Activated T-helper 1 cell treated with anti-CD3 and anti-CD28 coated beads, Interleukin-2, amount 50 U/mL, for 16 hours (primary cell): ENCODE measurements around the gene TAS2R40.
"Not testable (repeated sequence)": the region's sequence is repeated elsewhere in the genome, so short reads cannot be mapped to it uniquely, and the experiment has no call there.

Source experiments
- DNase-seq, 2 donors: peaks; one replicate each; pipeline ENCODE4 v3.0.0-alpha.2; 2020; ENCODE audit warnings: low read depth in 1 of 2, low spot score in 1 of 2

The TAS2R40 gene

GRCh38 chr7:143221737-143222136, at the start of gene TAS2R40:
TAS2R40 (plus strand) TSS chr7:143222037; CDS start chr7:143222079, 42 bp downstream.
- no peak for DNase-seq

DNA sequence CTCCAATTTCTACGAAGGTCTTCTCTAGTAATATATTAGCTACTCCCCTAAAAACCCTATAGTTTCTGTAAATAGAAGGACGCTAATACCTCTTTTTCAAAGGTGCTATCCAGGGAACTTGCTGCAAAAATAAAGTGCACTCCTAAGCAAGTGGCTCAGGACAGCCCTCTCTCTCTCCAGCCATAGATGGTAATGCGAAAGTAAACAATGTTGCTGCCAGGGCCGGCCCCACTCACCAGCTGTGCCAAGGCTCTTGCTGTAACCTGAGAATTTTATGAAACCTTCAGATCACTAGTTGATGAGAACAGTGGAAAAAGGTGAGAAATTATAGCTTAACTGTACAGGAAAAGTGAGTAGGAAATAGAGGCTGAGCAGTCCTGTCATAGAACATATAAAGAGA, 49.5 kb upstream of the TAS2R40 start:
- DNase-seq, result no peak

GRCh38 chr7:143176128-143176527, 45.7 kb upstream of the TAS2R40 start:
- no peak for DNase-seq

GRCh38 chr7:143177374-143178119, 44.3 kb upstream of the TAS2R40 start:
- DNase-seq, result no peak

GRCh38 chr7:143180771-143181170, 41.1 kb upstream of the TAS2R40 start:
- not testable (repeated sequence) for DNase-seq

DNA sequence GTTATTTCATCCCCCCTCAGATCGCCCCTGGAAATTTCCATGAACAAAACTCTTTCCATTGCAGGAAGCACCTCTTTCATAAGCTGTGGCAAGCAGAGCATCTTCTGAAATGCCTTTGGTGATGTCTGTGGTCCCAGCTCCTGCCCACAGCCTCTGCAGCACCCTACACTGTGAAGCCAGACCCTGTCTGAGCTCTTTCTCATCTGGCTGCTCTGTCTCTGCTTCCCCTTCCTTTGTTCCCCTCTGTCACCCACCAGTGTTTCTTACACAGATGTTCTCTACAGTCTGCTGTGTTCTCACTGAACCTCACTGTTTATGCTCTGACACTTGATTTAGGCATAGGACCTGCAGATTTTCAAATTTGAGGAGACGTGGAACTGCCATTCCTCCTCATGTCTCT, 40.5 kb upstream of the TAS2R40 start:
- DNase-seq, result no peak

DNA sequence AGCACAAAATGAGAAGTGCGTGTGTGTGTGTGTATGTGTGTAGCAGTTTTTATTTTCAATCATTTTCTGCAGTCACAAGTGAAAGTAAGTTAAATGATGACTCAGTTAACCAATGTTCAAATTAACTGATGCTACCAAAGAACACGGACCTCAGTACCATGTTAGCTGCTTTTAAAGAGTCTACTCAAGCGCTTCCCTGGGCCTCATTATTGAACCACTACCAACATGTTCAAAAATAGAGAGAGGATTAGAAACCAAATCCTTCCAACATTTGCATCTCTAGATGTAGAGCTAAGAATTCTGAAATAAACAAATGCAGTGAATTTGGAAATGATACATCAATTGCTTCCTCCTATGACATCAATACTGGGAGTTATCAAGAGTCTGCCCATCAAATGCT, 38.8 kb upstream of the TAS2R40 start, which contains the start of gene TAS2R39:
TSS of gene TAS2R39 (plus strand) at position 396 of the 400 bp plus-strand sequence. CDS start at position 396, 0 bp downstream.
- DNase-seq, result no peak

- no peak for DNase-seq
These were observed 36.3 kb upstream of the TAS2R40 start for GRCh38 chr7:143185551-143185950.

- no peak for DNase-seq
These were observed 32.8 kb upstream of the TAS2R40 start for GRCh38 chr7:143188994-143189393.

DNA sequence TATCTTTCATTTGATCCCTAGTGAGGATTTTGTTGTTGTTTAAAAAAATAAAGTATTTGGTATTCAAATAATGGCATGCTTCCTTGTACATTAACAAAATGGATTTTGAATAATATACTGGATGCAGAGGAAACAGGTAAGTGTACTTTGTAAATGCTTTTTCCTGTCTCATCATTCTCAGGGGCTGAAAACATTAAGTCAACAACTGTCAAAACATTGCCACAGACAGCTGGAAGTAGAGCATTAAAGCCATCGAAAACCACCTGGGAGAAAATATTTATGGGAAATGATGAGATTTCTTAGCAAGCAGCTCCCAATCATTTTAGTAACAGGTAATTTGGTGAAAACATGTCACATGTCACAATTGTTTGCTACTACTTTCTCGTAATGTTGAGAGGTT, 28.0 kb upstream of the TAS2R40 start:
- no peak for DNase-seq

DNA sequence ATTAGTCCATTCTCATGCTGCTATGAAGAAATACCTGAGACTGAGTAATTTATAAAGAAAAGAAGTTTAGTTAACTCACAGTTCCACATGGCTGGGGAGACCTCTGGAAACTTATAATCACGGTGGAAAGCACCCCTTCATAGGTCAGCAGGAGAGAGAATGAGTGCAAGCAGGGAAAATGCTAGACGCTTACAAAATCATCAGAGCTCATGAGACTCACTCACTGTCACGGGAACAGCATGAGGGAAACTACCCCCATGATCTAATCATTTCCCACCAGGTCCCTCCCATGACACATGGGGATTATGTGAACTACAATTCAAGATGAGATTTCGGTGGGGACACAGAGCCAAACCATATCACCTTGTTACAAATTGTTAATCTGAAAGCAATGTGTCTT, 22.8 kb upstream of the TAS2R40 start:
- no peak for DNase-seq

GRCh38 chr7:143202161-143202560, 19.7 kb upstream of the TAS2R40 start:
- no peak for DNase-seq

DNA sequence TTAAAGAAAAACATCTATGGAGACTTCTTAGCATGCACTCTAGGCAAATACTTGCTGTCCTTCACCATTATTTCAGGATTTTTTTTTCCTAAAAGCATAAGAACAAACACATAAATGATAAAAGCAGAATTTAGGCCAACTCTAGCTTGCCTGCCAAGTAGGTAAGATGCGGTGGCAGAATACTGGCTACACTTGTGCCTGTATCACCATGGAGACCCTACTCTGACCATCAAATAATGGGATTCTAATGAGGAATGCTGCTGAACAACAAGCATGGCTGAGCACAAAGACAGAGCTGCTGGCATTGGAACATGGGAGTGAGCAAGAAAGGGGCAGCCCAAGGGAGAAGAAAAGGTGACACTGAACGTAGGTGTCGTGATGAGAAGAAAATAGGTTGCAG, 18.5 kb upstream of the TAS2R40 start:
- DNase-seq, result no peak

DNA sequence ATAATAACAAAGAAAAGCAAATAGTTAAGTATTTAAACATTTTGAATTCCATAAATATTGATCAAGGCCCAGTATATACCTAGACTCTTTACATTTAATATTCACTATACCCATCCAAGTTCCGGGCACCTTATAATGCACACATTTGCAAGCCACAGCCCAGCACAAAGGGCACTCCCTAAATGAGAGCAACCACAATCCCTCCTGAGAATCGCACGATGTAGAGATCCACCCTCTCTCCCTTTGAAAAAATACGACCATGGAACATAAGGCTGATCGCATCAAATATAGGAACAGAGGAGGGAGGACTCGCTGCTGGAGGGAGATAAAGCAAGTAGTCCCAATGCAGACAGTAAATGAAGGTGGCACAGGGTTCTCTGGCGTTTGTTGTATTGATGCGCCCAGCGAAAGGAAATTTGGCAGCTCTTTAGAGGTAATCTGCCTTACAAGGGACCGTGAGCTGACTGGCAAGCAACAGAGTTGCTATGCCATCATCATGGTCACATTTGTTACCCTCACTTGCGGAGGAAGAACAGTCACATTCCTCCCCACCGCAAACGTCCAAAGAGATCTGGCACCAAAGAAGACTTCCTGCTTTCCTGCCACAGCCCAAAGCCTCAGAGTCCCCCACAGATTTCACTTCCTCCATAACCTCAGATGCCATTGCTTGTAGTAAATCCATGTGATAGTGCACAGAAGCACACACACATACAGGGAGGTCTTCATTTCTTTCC, 16.1 kb upstream of the TAS2R40 start:
- no peak for DNase-seq

DNA sequence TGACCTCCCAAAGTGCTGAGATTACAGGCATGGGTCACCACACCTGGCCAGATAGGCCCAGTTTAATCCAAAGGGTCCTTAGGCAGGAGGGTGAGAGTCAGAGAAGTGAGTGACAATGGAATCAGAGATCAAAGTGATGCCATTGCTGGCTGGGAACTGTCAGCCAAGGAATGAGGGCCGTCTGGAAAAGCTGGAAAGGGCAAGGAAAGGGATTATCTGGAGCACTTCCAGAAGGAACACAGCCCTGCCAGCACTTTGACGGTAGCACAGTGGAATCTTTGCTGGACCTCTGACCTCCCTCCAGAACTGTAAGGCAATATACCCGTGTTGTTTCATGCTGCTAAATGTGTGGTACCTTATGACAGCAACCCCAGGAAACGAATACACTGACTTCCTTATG, 11.3 kb upstream of the TAS2R40 start:
- no peak for DNase-seq

DNA sequence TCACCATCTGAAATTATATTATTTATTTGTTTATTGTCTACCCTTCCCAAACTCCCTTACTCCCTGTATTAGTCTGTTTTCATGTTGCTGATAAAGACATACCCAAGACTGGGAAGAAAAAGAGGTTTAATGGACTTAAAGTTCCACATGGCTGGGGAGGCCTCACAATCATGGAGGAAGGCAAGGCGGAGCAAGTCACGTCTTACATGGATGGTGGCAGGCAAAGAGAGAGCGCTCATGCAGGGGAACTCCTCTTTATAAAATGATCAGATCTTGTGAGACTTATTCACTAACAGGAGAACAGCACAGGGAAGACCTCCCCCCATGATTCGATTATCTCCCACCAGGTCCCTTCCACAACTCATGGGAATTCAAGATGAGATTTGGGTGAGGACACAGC, 8.4 kb upstream of the TAS2R40 start:
- DNase-seq, result not testable (repeated sequence)

DNA sequence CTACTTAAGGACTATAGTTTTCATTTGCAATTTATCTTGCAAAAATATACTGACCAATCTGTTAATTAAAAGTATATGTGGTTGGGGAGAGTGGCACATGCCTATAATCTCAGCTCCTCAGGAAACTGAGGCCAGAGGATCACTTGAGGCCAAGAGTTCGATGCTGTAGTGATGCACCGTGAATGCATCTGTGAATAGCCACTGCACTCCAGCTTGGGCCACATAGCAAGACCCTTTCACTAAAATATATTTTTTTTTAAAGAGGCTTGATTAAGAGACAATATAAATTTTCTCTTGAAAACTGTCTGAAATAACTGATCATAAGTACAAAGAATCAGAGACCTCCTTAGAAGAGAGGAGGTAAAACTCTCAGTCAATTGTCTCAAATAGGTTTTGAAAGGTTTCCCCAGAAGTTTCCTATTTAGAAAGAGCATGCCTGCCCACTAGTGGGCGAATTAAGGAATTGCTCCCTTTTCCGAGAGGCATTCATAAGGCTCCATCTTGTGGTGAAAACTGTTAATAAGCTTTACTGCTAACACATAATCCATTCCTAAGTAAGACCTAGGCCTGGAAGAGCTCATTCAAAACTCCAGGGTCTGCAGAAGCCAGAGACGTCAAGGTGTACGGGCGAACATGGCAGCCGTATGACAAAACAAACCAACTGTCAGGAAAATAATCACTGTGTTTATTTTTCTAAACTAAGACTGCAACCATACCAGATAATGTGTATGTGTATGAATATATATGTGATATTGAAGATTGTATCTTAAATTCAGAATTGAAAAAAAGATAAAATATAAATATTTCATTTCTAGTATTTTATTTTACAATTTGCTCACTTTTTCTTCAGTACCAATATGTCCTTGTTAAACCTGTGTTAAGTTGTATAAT, 6.8 kb upstream of the TAS2R40 start:
- peak in 1 of 2 donors; percentile 23 for DNase-seq

DNA sequence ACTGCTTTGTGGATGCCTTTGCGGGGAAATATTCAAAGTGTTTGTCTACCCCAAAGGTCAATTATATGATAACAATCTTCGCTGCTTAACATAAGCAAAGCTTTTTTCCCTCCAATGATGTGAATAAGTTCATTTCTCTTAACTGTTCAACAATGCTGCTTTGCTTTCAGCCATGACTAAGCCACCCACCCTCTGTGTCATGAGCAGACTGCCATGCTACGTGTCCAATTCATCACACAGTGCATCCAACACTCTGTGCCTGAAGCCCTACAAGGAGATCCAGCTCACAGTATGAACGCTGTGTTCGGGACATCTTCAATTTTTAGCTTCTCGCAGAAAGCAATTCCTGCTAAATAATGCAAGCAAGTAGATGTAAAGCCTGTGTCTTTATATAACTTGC, 5.7 kb upstream of the TAS2R40 start:
- DNase-seq, result no peak

- DNase-seq, result no peak
These were observed 5.2 kb upstream of the TAS2R40 start for GRCh38 chr7:143216686-143217085.

GRCh38 chr7:143217806-143218205, 4.0 kb upstream of the TAS2R40 start:
- no peak for DNase-seq

GRCh38 chr7:143221286-143221685, 551 bp upstream of the TAS2R40 start:
- no peak for DNase-seq
